SK-N-SH (cell line): ENCODE results near the gene FYN. TPM values are rescaled to one million over a fixed set of nuclear protein-coding genes. Genes with fewer than 3 reads are reported as not detected.
A peak's percentile ranks its signal among the peaks of the same experiment; 100 is the strongest.

Experiments used
- CTCF ChIA-PET: fragments of 300-600, 350-600 bp; formaldehyde crosslinking; extraction: SDS; loops from one replicate; lab custom pipeline; 2021; lab: Yijun Ruan, JAX
- POLR2A ChIA-PET: fragments of 350-600 bp; sonication (Branson Sonifier 250); formaldehyde crosslinking; extraction: SDS; loops from one replicate; lab custom pipeline; 2020; ENCODE audit warnings: antibody characterized with exemption, inconsistent platforms; lab: Yijun Ruan, JAX
- DNase-seq: peaks from one replicate; pipeline ENCODE4 v3.0.0; 2012
- H2AFZ ChIP-seq: fragments of 200-600 bp; sonication (generic); 2 replicates; pipeline ENCODE4 v1.8.1; 2016; ENCODE audit warnings: antibody characterized with exemption, mild to moderate bottlenecking, low read depth
- H3F3A ChIP-seq: fragments of 200-600 bp; sonication (generic); replicated peaks from 2 replicates; pipeline ENCODE3; 2016; ENCODE audit warnings: antibody characterized with exemption, mild to moderate bottlenecking; ENCODE audit not compliant: insufficient read depth
- H3K27ac ChIP-seq, 2 experiments: fragments of 200-500 bp in 1 of 2; fragments of 200-600 bp in 1 of 2; sonication (Bioruptor generic) in 1 of 2; sonication (generic), shearing (Covaris generic) in 1 of 2; 2 replicates each; pipeline versions ENCODE4 v1.5.1 to v1.6.1; 2014 to 2016; ENCODE audit warnings: low read depth in 2 of 2, inconsistent platforms in 1 of 2, low read length in 1 of 2, mild to moderate bottlenecking in 1 of 2, mixed read lengths in 1 of 2
- H3K27me3 ChIP-seq: fragments of 200-600 bp; sonication (generic), shearing (Covaris generic); 2 replicates; pipeline ENCODE4 v1.6.1; 2016; ENCODE audit warnings: mixed run types; ENCODE audit not compliant: insufficient read depth
- H3K36me3 ChIP-seq, 2 experiments: fragments of 200-500 bp in 1 of 2; fragments of 200-600 bp in 1 of 2; sonication (Bioruptor generic) in 1 of 2; sonication (generic) in 1 of 2; replicated peaks in 1 of 2; 2 replicates each; pipeline versions ENCODE3 to v1.5.1; 2014 to 2016; ENCODE audit warnings: low read length in 1 of 2, mild to moderate bottlenecking in 1 of 2; ENCODE audit not compliant: insufficient read depth in 2 of 2, control insufficient read depth in 1 of 2
- H3K4me1 ChIP-seq, 2 experiments: fragments of 200-500 bp in 1 of 2; fragments of 200-600 bp in 1 of 2; sonication (Bioruptor generic) in 1 of 2; sonication (generic), shearing (Covaris generic) in 1 of 2; 2 replicates each; pipeline versions ENCODE4 v1.5.1 to v1.6.1; 2014 to 2016; ENCODE audit warnings: low read depth in 1 of 2, low read length in 1 of 2, mixed run types in 1 of 2; ENCODE audit not compliant: insufficient read depth in 2 of 2, control insufficient read depth in 1 of 2
- H3K4me2 ChIP-seq: fragments of 200-600 bp; sonication (generic), shearing (Covaris generic); 2 replicates; pipeline ENCODE4 v1.6.1; 2017; ENCODE audit warnings: mixed run types
- H3K4me3 ChIP-seq, 2 experiments: fragments of 200-500 bp in 1 of 2; fragments of 200-600 bp in 1 of 2; sonication (Bioruptor generic) in 1 of 2; sonication (generic), shearing (Covaris generic) in 1 of 2; 2 replicates each; pipeline versions ENCODE4 v1.5.1 to v1.8.1; 2014 to 2016; ENCODE audit warnings: low read depth in 2 of 2, inconsistent platforms in 1 of 2, low read length in 1 of 2, mild to moderate bottlenecking in 1 of 2, mixed read lengths in 1 of 2, moderate library complexity in 1 of 2
- H3K79me2 ChIP-seq: fragments of 200-600 bp; sonication (generic); 2 replicates; pipeline ENCODE4 v1.8.1; 2017; ENCODE audit warnings: mild to moderate bottlenecking; ENCODE audit not compliant: insufficient read depth
- H3K9ac ChIP-seq: fragments of 200-600 bp; sonication (generic); 2 replicates; pipeline ENCODE4 v1.6.1; 2017; ENCODE audit warnings: mixed run types
- H3K9me2 ChIP-seq: fragments of 200-600 bp; sonication (generic); 2 replicates; pipeline ENCODE4 v1.6.1; 2017; ENCODE audit warnings: mixed run types
- H3K9me3 ChIP-seq: fragments of 200-600 bp; sonication (generic); 2 replicates; pipeline ENCODE4 v1.6.1; 2017; ENCODE audit warnings: mixed run types, mild to moderate bottlenecking, moderate library complexity
- H4K20me1 ChIP-seq: fragments of 200-600 bp; sonication (generic); 2 replicates; pipeline ENCODE4 v1.6.1; 2017; ENCODE audit warnings: mild to moderate bottlenecking, mixed run types; ENCODE audit not compliant: insufficient read depth
- GATA2 ChIP-seq: sonication (generic); formaldehyde crosslinking; IDR thresholded peaks from 2 replicates; pipeline ENCODE4 v1.5.0; 2020; ENCODE audit warnings: mild to moderate bottlenecking, missing genetic modification reagents
- MEF2A ChIP-seq: IDR thresholded peaks from 2 replicates; pipeline ENCODE4 v1.4.0; 2012; ENCODE audit warnings: low read depth, borderline replicate concordance
- NFIC ChIP-seq: IDR thresholded peaks from 2 replicates; pipeline ENCODE4 v1.4.0; 2012; ENCODE audit warnings: borderline replicate concordance
- RCOR1 ChIP-seq: fragments of 150-350 bp; IDR thresholded peaks from 2 replicates; pipeline ENCODE4 v1.6.1; 2017; ENCODE audit warnings: antibody characterized with exemption, low read length
- SIN3A ChIP-seq: IDR thresholded peaks from 2 replicates; pipeline ENCODE4 v1.6.1; 2012; ENCODE audit warnings: low read depth, mild to moderate bottlenecking, low read length, moderate library complexity, borderline replicate concordance
- TAF1 ChIP-seq: IDR thresholded peaks from 2 replicates; pipeline ENCODE4 v1.6.1; 2012; ENCODE audit warnings: low read depth, mild to moderate bottlenecking, low read length, moderate library complexity, borderline replicate concordance
- TCF12 ChIP-seq: IDR thresholded peaks from 2 replicates; pipeline ENCODE4 v1.4.0; 2012
- YY1 ChIP-seq: IDR thresholded peaks from 2 replicates; pipeline ENCODE4 v1.4.0; 2012; ENCODE audit warnings: low read depth, mild to moderate bottlenecking
- WGBS: methylation state at CpG from one replicate; pipeline ENCODE4 v1.1.6; 2017; ENCODE audit warnings: low lambda C conversion rate; 5-methylcytosine and 5-hydroxymethylcytosine counted together
- polyA plus RNA-seq, 3 experiments: library from polyadenylated mRNA; depleted of rRNA; stranded (reverse); fragments of >200 nt; gene quantifications; 2 replicates each; pipeline ENCODE4 v1.2.3, GENCODE V29; 2012
- TF ChIP-seq, protein P1 (sequence below): IDR thresholded peaks from 2 replicates; pipeline ENCODE4 v1.4.0; 2012; ENCODE audit warnings: low read depth

Gene FYN
- polyA plus RNA-seq, 1 of the 3 experiments (the other 2 are of a cell fraction) = 31.0 TPM

DNA sequence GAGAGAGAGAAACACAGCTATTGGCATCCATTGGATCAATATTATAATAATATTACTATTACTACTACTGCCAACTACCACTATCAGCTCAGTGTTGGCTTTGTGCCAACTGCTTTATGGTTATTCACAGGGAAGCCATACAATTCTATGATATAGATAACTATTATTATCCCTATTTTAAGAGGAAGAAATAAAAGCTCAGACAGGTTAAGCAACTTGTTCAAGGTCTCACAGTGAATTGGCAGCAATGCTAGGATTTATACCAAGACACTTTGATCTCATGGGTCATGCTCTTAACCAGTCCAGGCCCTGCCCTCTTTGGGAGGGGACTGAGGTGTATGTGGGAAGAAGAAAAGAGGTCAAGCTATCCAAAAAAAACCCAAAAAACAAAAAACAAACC lies 185.6 kb downstream of the FYN start:
- H3K4me1 ChIP-seq = peaks cover 0 to 40% of the 10 kb centered on the region in 2 experiments; a peak in 2 of 4 replicates
- H3K9me2 ChIP-seq = no peaks in the 10 kb centered on the region
- POLR2A ChIA-PET = no interaction called here
- no peaks in the 10 kb centered on the region for H3F3A ChIP-seq
- H3K79me2 ChIP-seq = no peaks in the 10 kb centered on the region
- no peaks in the 10 kb centered on the region for H4K20me1 ChIP-seq
- peaks cover 9 to 19% of the 10 kb centered on the region in 2 experiments for H3K36me3 ChIP-seq
- no peak overlapping the region for H3K27ac ChIP-seq
- H3K4me3 ChIP-seq = no peak overlapping the region
- DNase-seq = no peak
- no peaks in the 10 kb centered on the region for H3K9me3 ChIP-seq
- H3K4me2 ChIP-seq = no peak overlapping the region
- CTCF ChIA-PET = interaction anchor here (0.6 to 2.1 kb wide), 5 partner anchors 96 to 429 kb away, joined by 3 to 5 read pairs (median 4); a partner anchor contains a TSS
- no peak overlapping the region for H2AFZ ChIP-seq
- no peak overlapping the region for H3K9ac ChIP-seq
- peak; percentile 48; the same call in 1 of the 2 replicates for TF ChIP-seq NFIC
- TF ChIP-seq RCOR1 = no peak
- no peaks in the 10 kb centered on the region for H3K27me3 ChIP-seq

DNA sequence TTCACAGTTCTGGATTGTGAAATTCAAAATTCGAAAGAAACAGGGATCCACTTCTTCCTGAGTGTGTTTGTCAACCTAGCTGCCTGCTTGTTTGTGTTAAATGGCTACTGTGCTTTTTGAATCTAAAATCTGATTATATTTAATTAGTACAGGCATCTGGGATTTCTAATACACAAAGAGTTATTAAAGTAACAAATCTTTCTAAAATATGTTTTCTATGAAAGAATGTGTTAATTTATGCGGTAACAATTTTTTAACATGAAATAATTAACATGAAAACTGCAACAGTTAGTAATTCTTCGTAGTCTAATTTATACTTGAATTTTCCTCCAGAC lies 186.4 kb downstream of the FYN start:
- Histone ChIP-seq H3K9ac (no peak overlapping the region), H3K27ac (peak overlapping the region in 1 of 2 experiments; percentile 72; a peak in 2 of 4 replicates), H3K27me3 (no peaks in the 10 kb centered on the region), H3K9me2 (no peaks in the 10 kb centered on the region), H2AFZ (no peak overlapping the region), H3K36me3 (peaks cover 9 to 19% of the 10 kb centered on the region in 2 experiments), H3F3A (no peaks in the 10 kb centered on the region), H3K79me2 (no peaks in the 10 kb centered on the region), H3K9me3 (no peaks in the 10 kb centered on the region), H3K4me1 (peaks cover 0 to 32% of the 10 kb centered on the region in 2 experiments; a peak in 2 of 4 replicates), H4K20me1 (no peaks in the 10 kb centered on the region), H3K4me3 (no peak overlapping the region), H3K4me2 (no peak overlapping the region)
- 65% methylated on average over 3 of the region's 3 CpGs for WGBS
- TF ChIP-seq MEF2A (no peak), YY1 (no peak), SIN3A (no peak)
- no peak for DNase-seq
- ChIA-PET POLR2A (no interaction called here), CTCF (interaction anchor here (0.6 to 2.1 kb wide), 3 partner anchors 322 to 428 kb away, joined by 4 to 5 read pairs (median 4); a partner anchor contains a TSS)

DNA sequence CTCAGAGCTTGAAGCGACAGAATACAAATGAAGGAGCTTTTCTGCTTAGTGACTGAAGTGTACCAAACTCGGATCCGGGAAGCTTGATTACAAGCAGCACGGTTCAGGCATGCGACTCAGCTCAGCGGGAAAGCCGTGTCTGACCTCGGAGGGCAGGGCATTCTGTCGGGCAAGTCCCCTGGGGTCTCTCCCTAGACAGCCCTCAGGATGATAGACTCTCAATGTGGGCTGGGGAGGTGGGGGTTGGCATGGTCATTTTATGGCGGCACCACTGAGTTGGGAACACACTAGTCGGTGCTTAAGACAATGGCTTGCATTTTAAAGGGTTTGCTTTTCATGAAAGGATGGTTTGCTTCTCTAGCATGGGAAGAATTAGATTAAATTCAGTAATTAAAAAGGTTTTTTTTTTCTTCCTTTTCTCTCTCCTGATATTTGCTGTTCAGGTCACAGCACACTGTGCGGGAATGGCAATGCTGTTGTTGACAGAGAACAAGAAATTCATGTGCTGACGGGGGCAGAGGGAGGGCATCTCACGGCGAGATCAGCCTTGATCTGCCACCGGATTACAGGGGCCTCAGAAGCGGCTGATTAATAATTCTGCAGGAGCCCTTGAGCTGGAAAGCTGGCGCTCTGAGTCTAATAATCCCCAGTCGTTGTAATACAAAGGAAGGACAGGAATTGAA lies 186.9 kb downstream of the FYN start:
- no peaks in the 10 kb centered on the region for H3K27me3 ChIP-seq
- H3K4me3 ChIP-seq = no peak overlapping the region
- no peaks in the 10 kb centered on the region for H3K9me3 ChIP-seq
- TF ChIP-seq TCF12 = no peak
- peak; percentile 46 for TF ChIP-seq GATA2 (CRISPR knock-in tag)
- no peak for TF ChIP-seq TAF1
- TF ChIP-seq, protein P1, sequence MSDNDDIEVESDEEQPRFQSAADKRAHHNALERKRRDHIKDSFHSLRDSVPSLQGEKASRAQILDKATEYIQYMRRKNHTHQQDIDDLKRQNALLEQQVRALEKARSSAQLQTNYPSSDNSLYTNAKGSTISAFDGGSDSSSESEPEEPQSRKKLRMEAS = no peak
- H3K4me2 ChIP-seq = no peak overlapping the region
- H3K27ac ChIP-seq = peak overlapping the region in 1 of 2 experiments; percentile 72; a peak in 2 of 4 replicates
- peaks cover 0 to 28% of the 10 kb centered on the region in 2 experiments; a peak in 2 of 4 replicates for H3K4me1 ChIP-seq
- no peaks in the 10 kb centered on the region for H3K79me2 ChIP-seq
- no peaks in the 10 kb centered on the region for H3K9me2 ChIP-seq
- POLR2A ChIA-PET = no interaction called here
- H3K9ac ChIP-seq = no peak overlapping the region
- CTCF ChIA-PET = interaction anchor here (0.9 to 2.1 kb wide), 3 partner anchors 18 to 428 kb away, joined by 3 to 5 read pairs (median 4); no protein-coding TSS in a partner anchor
- H3F3A ChIP-seq = no peaks in the 10 kb centered on the region
- DNase-seq = peak; percentile 50
- WGBS = 78% methylated on average over 19 of the region's 19 CpGs
- no peak overlapping the region for H2AFZ ChIP-seq
- peaks cover 9 to 19% of the 10 kb centered on the region in 2 experiments for H3K36me3 ChIP-seq
- H4K20me1 ChIP-seq = no peaks in the 10 kb centered on the region
